Fibroblast of lung (primary cell): ENCODE measurements around the gene GMCL1. TPM values are rescaled to one million over a fixed set of nuclear protein-coding genes. Genes with fewer than 3 reads are reported as not detected.

Experiments
- DNase-seq, 2 donors: peaks; one replicate each; pipeline versions ENCODE4 v3.0.0 to v3.0.0-alpha.2; 2010; ENCODE audit warnings: low read depth in 2 of 2
- H2AFZ ChIP-seq: 2 replicates; pipeline ENCODE4 v1.5.1; 2012; ENCODE audit warnings: low read length, control low read depth, inconsistent platforms
- H3K27ac ChIP-seq: 2 replicates; pipeline ENCODE4 v1.5.1; 2011; ENCODE audit warnings: low read length, control low read depth; ENCODE audit not compliant: insufficient read depth
- H3K27me3 ChIP-seq: 2 replicates; pipeline ENCODE4 v1.5.1; 2011; ENCODE audit warnings: mild to moderate bottlenecking, low read length; ENCODE audit not compliant: control insufficient read depth, insufficient read depth
- H3K36me3 ChIP-seq: 2 replicates; pipeline ENCODE4 v1.5.1; 2011; ENCODE audit warnings: low read length; ENCODE audit not compliant: control insufficient read depth, insufficient read depth
- H3K4me1 ChIP-seq: 2 replicates; pipeline ENCODE4 v1.5.1; 2011; ENCODE audit warnings: low read length; ENCODE audit not compliant: control insufficient read depth, insufficient read depth; ENCODE audit errors: extremely low read depth
- H3K4me2 ChIP-seq: 2 replicates; pipeline ENCODE4 v1.5.1; 2011; ENCODE audit warnings: low read length, control low read depth; ENCODE audit not compliant: insufficient read depth; ENCODE audit errors: extremely low read depth
- H3K4me3 ChIP-seq, 4 experiments: fragments of 200-600 bp in 1 of 4; sonication (generic) in 1 of 4; replicated peaks in 1 of 4; 2 replicates each; pipeline ENCODE4 v1.5.1; 2011 to 2016; ENCODE audit warnings: low read length in 4 of 4, low read depth in 3 of 4, mild to moderate bottlenecking in 3 of 4, control low read depth in 2 of 4, inconsistent platforms in 1 of 4, mixed read lengths in 1 of 4; ENCODE audit not compliant: insufficient read depth in 1 of 4; ENCODE audit errors: control extremely low read depth in 1 of 4
- H3K79me2 ChIP-seq: 2 replicates; pipeline ENCODE4 v1.5.1; 2012; ENCODE audit warnings: mild to moderate bottlenecking, low read length, inconsistent platforms; ENCODE audit not compliant: control insufficient read depth, insufficient read depth
- H3K9ac ChIP-seq: 2 replicates; pipeline ENCODE4 v1.5.1; 2011; ENCODE audit warnings: mild to moderate bottlenecking, low read length, control low read depth; ENCODE audit not compliant: insufficient read depth
- H3K9me3 ChIP-seq: 2 replicates; pipeline ENCODE4 v1.5.1; 2012; ENCODE audit warnings: low read depth, low read length; ENCODE audit not compliant: control insufficient read depth, insufficient read depth
- H4K20me1 ChIP-seq: 2 replicates; pipeline ENCODE4 v1.5.1; 2011; ENCODE audit warnings: low read length; ENCODE audit not compliant: control insufficient read depth, insufficient read depth; ENCODE audit errors: extremely low read depth
- EZH2 ChIP-seq: IDR thresholded peaks from 2 replicates; pipeline ENCODE4 v1.5.1; 2012; ENCODE audit warnings: low read length, control low read depth, mild to moderate bottlenecking; ENCODE audit errors: missing control alignments
- polyA plus RNA-seq, 2 donors: library from polyadenylated mRNA; depleted of rRNA in 1 of 2; stranded (reverse) in 1 of 2; unstranded in 1 of 2; fragments of >200 nt; gene quantifications; 2 replicates each; pipeline ENCODE4 v1.2.1, GENCODE V29; 2011 to 2012; ENCODE audit warnings: missing spikeins in 1 of 2
- total RNA-seq: library from RNA; depleted of rRNA; stranded (reverse); fragments of >200 nt; gene quantifications from 2 replicates; pipeline ENCODE4 v1.2.1, GENCODE V29; 2014
- TF ChIP-seq, protein P1 (sequence below), 2 donors: IDR thresholded peaks in 1 of 2; conservative IDR thresholded peaks in 1 of 2; 1 replicate in 1 of 2; 2 replicates in 1 of 2; pipeline ENCODE4 v1.5.1; 2011 to 2012; ENCODE audit warnings: low read length in 2 of 2, control low read depth in 1 of 2, inconsistent platforms in 1 of 2, low read depth in 1 of 2, mild to moderate bottlenecking in 1 of 2

The GMCL1 gene
- total and polyA plus RNA-seq, 2 donors (not counting 1 experiment from before 2014, with no cell fraction given) = 9.1 to 12.4 TPM

DNA sequence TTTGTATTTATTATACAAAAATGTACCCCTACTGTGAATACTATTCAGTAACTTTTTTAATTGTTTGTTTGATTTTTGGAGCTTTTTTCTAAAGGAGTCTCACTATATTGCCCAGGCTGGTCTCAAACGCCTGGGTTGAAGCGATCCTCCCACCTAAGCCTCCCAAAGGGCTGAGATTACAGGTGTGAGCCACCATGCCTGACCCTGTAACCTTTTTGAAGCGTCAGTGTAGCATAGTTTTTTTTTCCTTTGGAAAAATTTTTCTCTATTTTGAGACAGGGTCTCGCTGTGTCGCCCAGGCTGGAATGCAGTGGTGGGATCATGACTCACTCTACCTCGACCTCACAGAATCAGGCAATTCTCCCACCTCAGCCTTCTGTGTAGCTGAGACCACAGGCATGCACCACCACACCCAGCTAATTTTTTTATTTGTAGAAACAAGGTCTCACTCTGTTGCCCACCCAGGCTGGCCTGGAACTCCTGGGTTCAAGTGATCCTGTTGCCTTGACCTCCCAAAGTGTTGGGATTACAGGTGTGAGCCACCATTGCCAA is 2.0 kb downstream of the GMCL1 start:
- Histone ChIP-seq H3K27ac (no peak overlapping the region), H3K4me3 (no peak overlapping the region), H2AFZ (no peak overlapping the region), H3K36me3 (no peaks in the 10 kb centered on the region), H3K4me2 (peak overlapping the region; percentile 1), H3K9me3 (no peaks in the 10 kb centered on the region), H4K20me1 (no peaks in the 10 kb centered on the region), H3K4me1 (no peaks in the 10 kb centered on the region), H3K9ac (no peak overlapping the region), H3K79me2 (peaks cover 26% of the 10 kb centered on the region), H3K27me3 (no peaks in the 10 kb centered on the region)
- TF ChIP-seq EZH2 = no peak
- TF ChIP-seq, protein P1, sequence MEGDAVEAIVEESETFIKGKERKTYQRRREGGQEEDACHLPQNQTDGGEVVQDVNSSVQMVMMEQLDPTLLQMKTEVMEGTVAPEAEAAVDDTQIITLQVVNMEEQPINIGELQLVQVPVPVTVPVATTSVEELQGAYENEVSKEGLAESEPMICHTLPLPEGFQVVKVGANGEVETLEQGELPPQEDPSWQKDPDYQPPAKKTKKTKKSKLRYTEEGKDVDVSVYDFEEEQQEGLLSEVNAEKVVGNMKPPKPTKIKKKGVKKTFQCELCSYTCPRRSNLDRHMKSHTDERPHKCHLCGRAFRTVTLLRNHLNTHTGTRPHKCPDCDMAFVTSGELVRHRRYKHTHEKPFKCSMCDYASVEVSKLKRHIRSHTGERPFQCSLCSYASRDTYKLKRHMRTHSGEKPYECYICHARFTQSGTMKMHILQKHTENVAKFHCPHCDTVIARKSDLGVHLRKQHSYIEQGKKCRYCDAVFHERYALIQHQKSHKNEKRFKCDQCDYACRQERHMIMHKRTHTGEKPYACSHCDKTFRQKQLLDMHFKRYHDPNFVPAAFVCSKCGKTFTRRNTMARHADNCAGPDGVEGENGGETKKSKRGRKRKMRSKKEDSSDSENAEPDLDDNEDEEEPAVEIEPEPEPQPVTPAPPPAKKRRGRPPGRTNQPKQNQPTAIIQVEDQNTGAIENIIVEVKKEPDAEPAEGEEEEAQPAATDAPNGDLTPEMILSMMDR (conservative IDR thresholded peaks at IDR 0.05 in 1 of 2, IDR thresholded peaks at IDR 0.05 in 1 of 2; ENCODE audit: low read depth in 1 of 2, low read length in 2 of 2) = no peak
- peak in 1 of 2 donors; percentile 71 for DNase-seq

DNA sequence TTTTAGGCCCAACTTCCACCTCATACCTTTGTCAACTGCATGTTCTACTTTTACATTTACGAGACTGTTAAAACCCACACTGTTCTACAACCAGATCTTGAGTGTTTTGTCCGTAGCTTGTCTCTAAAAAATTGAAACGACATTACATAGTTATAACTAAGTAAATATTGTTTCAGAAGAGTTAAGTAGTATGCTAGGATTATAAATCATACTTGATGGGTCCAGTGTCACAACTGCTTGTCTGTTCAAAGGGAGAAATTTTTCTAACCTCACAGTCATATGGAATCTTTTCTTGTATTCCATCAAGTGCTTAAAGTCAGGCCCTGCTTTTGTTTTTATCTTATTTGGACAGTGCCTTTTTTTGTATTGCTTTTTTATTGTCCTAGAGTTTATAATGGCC is 4.3 kb downstream of the GMCL1 start:
- no peaks in the 10 kb centered on the region for H3K27me3 ChIP-seq
- TF ChIP-seq, protein P1 (conservative IDR thresholded peaks at IDR 0.05 in 1 of 2, IDR thresholded peaks at IDR 0.05 in 1 of 2; ENCODE audit: low read depth in 1 of 2, low read length in 2 of 2) = no peak
- no peak for TF ChIP-seq EZH2
- no peak overlapping the region for H3K9ac ChIP-seq
- no peak overlapping the region for H2AFZ ChIP-seq
- DNase-seq = no peak
- no peaks in the 10 kb centered on the region for H3K36me3 ChIP-seq
- H3K4me1 ChIP-seq = no peaks in the 10 kb centered on the region
- H3K79me2 ChIP-seq = peaks cover 26% of the 10 kb centered on the region
- no peaks in the 10 kb centered on the region for H4K20me1 ChIP-seq
- no peaks in the 10 kb centered on the region for H3K9me3 ChIP-seq
- H3K4me3 ChIP-seq = no peak overlapping the region
- H3K4me2 ChIP-seq = no peak overlapping the region
- H3K27ac ChIP-seq = no peak overlapping the region

DNA sequence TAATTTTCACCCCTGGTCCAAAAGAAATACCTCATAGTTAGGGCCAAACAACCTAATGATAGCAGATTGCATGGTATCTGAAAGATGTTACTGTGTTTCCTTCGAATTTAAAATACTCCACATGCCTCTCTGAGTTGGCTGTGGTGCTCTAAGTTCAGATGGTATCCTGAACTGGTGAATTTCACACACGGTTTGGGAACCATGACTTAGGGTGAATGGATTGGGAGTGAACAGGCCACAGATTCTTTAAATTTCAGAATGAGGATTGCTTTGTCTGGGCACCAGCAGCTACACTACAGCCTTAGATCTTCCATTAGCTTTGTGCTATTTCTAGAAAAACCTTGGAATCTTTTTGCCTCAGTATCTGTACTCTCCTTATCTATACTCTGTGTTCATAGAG is 6.2 kb downstream of the GMCL1 start:
- Histone ChIP-seq H3K36me3 (no peaks in the 10 kb centered on the region), H3K4me1 (no peaks in the 10 kb centered on the region), H4K20me1 (no peaks in the 10 kb centered on the region), H3K27ac (no peak overlapping the region), H3K27me3 (no peaks in the 10 kb centered on the region), H3K4me2 (no peak overlapping the region), H3K9ac (no peak overlapping the region), H3K4me3 (no peak overlapping the region), H3K9me3 (no peaks in the 10 kb centered on the region), H2AFZ (no peak overlapping the region), H3K79me2 (peaks cover 17% of the 10 kb centered on the region)
- DNase-seq = no peak
- no peak for TF ChIP-seq EZH2
- TF ChIP-seq, protein P1 (conservative IDR thresholded peaks at IDR 0.05 in 1 of 2, IDR thresholded peaks at IDR 0.05 in 1 of 2; ENCODE audit: low read depth in 1 of 2, low read length in 2 of 2) = no peak
